IPS-20b (cell line): ENCODE measurements around the gene SPEF2.

Experiments used
- H3K27ac ChIP-seq: one replicate; pipeline ENCODE4 v1.5.1; 2013; ENCODE audit warnings: low read length
- H3K27me3 ChIP-seq: 2 replicates; pipeline ENCODE4 v1.6.1; 2013; ENCODE audit warnings: mild to moderate bottlenecking, low read length, inconsistent platforms; ENCODE audit not compliant: insufficient read depth
- H3K36me3 ChIP-seq: 2 replicates; pipeline ENCODE4 v1.6.1; 2013; ENCODE audit warnings: low read depth, mild to moderate bottlenecking, inconsistent platforms, low read length, moderate library complexity; ENCODE audit not compliant: insufficient read depth
- H3K4me1 ChIP-seq: 2 replicates; pipeline ENCODE4 v1.6.1; 2013; ENCODE audit warnings: mild to moderate bottlenecking, control low read depth, inconsistent platforms, low read length, moderate library complexity; ENCODE audit not compliant: insufficient read depth
- H3K4me3 ChIP-seq: 2 replicates; pipeline ENCODE4 v1.5.1; 2013; ENCODE audit warnings: mild to moderate bottlenecking, low read length, inconsistent platforms
- H3K9ac ChIP-seq: 2 replicates; pipeline ENCODE4 v1.6.1; 2013; ENCODE audit warnings: low read depth, mild to moderate bottlenecking, inconsistent platforms, low read length, moderate library complexity
- H3K9me3 ChIP-seq: 2 replicates; pipeline ENCODE4 v1.6.1; 2013; ENCODE audit warnings: mild to moderate bottlenecking, low read depth, low read length, inconsistent platforms; ENCODE audit not compliant: insufficient read depth

SPEF2 gene

DNA sequence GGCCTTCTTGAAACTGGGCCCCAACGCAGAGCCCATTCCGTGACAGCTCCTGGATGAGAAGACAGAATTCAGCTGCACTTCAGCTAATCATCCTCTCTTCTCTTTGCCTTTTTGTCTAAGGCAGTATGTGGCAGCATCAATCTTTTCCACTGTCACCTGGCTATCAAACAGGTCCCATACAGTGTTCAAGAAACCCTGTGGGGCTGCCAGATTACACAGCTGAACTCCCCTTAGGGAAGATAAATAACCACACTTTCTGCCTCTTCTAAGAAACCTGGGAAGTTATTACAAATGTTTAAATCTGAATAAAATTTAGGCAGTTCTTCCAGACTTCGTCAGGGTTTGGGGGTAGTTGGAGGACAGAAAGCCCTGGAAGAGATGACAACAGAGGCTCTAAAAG lies 61.0 kb downstream of the SPEF2 start:
- Histone ChIP-seq H3K27me3 (no peaks in the 10 kb centered on the region), H3K9me3 (no peaks in the 10 kb centered on the region), H3K36me3 (no peaks in the 10 kb centered on the region), H3K9ac (no peak overlapping the region), H3K27ac (no peak overlapping the region), H3K4me1 (0 out of 2 replicates have a peak, but pooled peaks cover 2% of the 10 kb centered on the region), H3K4me3 (no peak overlapping the region)

DNA sequence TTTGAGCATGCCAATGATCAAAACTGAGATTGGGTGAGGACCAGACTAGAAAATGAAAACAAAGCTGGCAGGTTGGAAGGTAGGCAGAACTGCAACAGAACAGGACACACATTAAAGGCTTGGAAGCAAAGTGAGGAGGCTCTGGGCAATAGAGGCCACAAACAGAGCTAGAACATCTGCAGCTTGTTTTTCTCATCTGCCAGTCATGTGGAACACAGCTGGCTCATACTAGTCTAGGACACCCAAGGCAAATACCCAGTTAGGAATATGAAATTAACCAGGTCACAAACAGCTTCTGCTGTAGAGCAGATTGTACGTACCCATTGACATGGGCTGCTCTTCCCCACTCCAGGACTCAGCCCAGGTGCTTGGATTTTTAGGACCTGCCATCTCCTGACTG lies 61.7 kb downstream of the SPEF2 start:
- H3K27me3 ChIP-seq = no peaks in the 10 kb centered on the region
- H3K36me3 ChIP-seq = no peaks in the 10 kb centered on the region
- H3K4me3 ChIP-seq = no peak overlapping the region
- no peak overlapping the region for H3K9ac ChIP-seq
- no peak overlapping the region for H3K27ac ChIP-seq
- no peaks in the 10 kb centered on the region for H3K4me1 ChIP-seq
- H3K9me3 ChIP-seq = no peaks in the 10 kb centered on the region

- Histone ChIP-seq H3K27ac (no peak overlapping the region), H3K9me3 (no peaks in the 10 kb centered on the region), H3K4me1 (no peaks in the 10 kb centered on the region), H3K9ac (no peak overlapping the region), H3K27me3 (no peaks in the 10 kb centered on the region), H3K4me3 (no peak overlapping the region), H3K36me3 (no peaks in the 10 kb centered on the region)
These were observed 64.2 kb downstream of the SPEF2 start for GRCh38 chr5:35681911-35682310.

GRCh38 chr5:35683466-35683865 lies 65.8 kb downstream of the SPEF2 start:
- H3K4me3 ChIP-seq = no peak overlapping the region
- H3K27me3 ChIP-seq = no peaks in the 10 kb centered on the region
- no peaks in the 10 kb centered on the region for H3K36me3 ChIP-seq
- no peaks in the 10 kb centered on the region for H3K4me1 ChIP-seq
- no peak overlapping the region for H3K27ac ChIP-seq
- no peaks in the 10 kb centered on the region for H3K9me3 ChIP-seq
- H3K9ac ChIP-seq = no peak overlapping the region

GRCh38 chr5:35685161-35685560 lies 67.5 kb downstream of the SPEF2 start:
- Histone ChIP-seq H3K9me3 (no peaks in the 10 kb centered on the region), H3K27ac (no peak overlapping the region), H3K36me3 (no peaks in the 10 kb centered on the region), H3K9ac (no peak overlapping the region), H3K4me3 (no peak overlapping the region), H3K27me3 (no peaks in the 10 kb centered on the region), H3K4me1 (no peaks in the 10 kb centered on the region)

DNA sequence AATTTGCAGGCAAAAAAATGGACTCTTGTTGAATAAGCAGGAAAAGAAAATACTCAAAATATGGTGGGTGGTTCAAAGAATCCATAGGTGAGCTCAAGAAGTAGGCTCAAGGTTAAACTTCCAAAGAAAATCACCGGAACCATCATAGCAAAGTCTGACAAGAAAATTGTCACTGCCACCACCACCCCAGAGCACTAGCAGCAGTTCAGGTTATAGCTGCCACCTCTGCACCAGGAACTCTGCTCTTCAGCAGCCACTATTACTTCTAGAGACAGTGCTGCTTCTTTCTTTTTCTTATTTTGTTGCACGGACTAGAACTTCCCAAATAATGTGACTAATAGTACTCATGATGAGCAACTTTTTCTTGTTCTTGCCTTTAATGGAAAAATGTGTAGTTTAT lies 70.3 kb downstream of the SPEF2 start:
- Histone ChIP-seq H3K4me3 (no peak overlapping the region), H3K9me3 (no peaks in the 10 kb centered on the region), H3K36me3 (no peaks in the 10 kb centered on the region), H3K4me1 (no peaks in the 10 kb centered on the region), H3K27me3 (no peaks in the 10 kb centered on the region), H3K27ac (no peak overlapping the region), H3K9ac (no peak overlapping the region)

- H3K36me3 ChIP-seq = no peaks in the 10 kb centered on the region
- H3K27ac ChIP-seq = no peak overlapping the region
- H3K9me3 ChIP-seq = no peaks in the 10 kb centered on the region
- H3K27me3 ChIP-seq = no peaks in the 10 kb centered on the region
- H3K4me1 ChIP-seq = no peaks in the 10 kb centered on the region
- no peak overlapping the region for H3K9ac ChIP-seq
- no peak overlapping the region for H3K4me3 ChIP-seq
These were observed 76.8 kb downstream of the SPEF2 start for GRCh38 chr5:35694481-35694880.

DNA sequence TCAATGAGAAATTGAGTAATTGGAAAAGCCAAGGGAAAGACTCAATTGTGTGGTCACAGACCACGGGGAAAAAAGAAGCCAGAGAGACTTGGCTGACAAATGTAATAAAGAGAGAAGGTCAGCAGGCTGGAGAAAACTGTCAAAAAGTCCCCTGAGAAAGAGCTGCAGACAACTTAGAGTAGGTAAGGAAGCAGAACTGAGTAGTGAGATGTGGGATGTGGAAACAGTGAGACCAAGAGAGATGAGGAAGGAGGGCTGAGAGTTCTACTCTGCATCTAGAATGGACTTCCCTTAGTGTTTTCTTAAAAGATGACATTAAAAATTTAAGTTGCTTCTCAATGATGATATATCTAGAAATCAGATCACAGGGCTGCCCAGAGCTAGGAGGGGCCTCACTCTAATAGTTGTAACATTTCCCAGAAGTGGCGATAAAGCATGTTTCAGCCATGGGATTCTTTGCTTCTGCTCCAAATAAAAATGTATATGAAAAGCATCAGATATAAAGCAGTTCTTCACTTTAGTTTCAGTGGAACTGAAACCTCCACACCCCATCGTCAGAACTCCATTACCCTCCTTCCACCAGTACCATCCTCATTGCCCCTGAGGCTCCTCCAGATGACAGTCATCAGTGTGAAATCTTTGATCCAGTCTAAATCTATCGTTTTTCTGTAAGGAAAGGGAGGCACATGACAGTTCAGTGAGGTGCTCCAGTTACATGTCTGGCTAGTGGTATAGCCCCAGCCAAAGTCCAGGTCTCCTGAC lies 80.6 kb downstream of the SPEF2 start:
- Histone ChIP-seq H3K4me1 (no peaks in the 10 kb centered on the region), H3K27me3 (no peaks in the 10 kb centered on the region), H3K4me3 (no peak overlapping the region), H3K9me3 (no peaks in the 10 kb centered on the region), H3K36me3 (no peaks in the 10 kb centered on the region), H3K27ac (no peak overlapping the region), H3K9ac (no peak overlapping the region)

- Histone ChIP-seq H3K36me3 (no peaks in the 10 kb centered on the region), H3K9me3 (no peaks in the 10 kb centered on the region), H3K27me3 (no peaks in the 10 kb centered on the region), H3K4me3 (no peak overlapping the region), H3K9ac (no peak overlapping the region), H3K27ac (no peak overlapping the region), H3K4me1 (no peaks in the 10 kb centered on the region)
These were observed 90.0 kb downstream of the SPEF2 start for GRCh38 chr5:35707659-35708058.

GRCh38 chr5:35709688-35710087 lies 92.0 kb downstream of the SPEF2 start:
- Histone ChIP-seq H3K9ac (no peak overlapping the region), H3K9me3 (no peaks in the 10 kb centered on the region), H3K27ac (no peak overlapping the region), H3K4me3 (no peak overlapping the region), H3K4me1 (no peaks in the 10 kb centered on the region), H3K27me3 (no peaks in the 10 kb centered on the region), H3K36me3 (no peaks in the 10 kb centered on the region)

GRCh38 chr5:35717718-35718117 lies 100.1 kb downstream of the SPEF2 start:
- Histone ChIP-seq H3K4me3 (no peak overlapping the region), H3K36me3 (no peaks in the 10 kb centered on the region), H3K9me3 (no peaks in the 10 kb centered on the region), H3K4me1 (no peaks in the 10 kb centered on the region; the same call in 1 of the 2 replicates), H3K9ac (no peak overlapping the region), H3K27me3 (no peaks in the 10 kb centered on the region), H3K27ac (no peak overlapping the region)

GRCh38 chr5:35735718-35736117 lies 118.1 kb downstream of the SPEF2 start:
- H3K9ac ChIP-seq = no peak overlapping the region
- no peak overlapping the region for H3K4me3 ChIP-seq
- no peaks in the 10 kb centered on the region for H3K4me1 ChIP-seq
- H3K9me3 ChIP-seq = no peaks in the 10 kb centered on the region
- H3K27ac ChIP-seq = no peak overlapping the region
- peaks cover 7% of the 10 kb centered on the region for H3K27me3 ChIP-seq
- H3K36me3 ChIP-seq = no peaks in the 10 kb centered on the region
